Choroid plexus epithelial cell (primary cell): ENCODE results near the gene VGF.
"Not testable (repeated sequence)": the region's sequence is repeated elsewhere in the genome, so short reads cannot be mapped to it uniquely, and the experiment has no call there.

Experiments
- DNase-seq: peaks from one replicate; pipeline ENCODE4 v3.0.0-alpha.2; 2010; ENCODE audit warnings: low read depth
- H3K4me3 ChIP-seq: 2 replicates; pipeline ENCODE4 v1.5.1; 2011; ENCODE audit warnings: low read depth, mild to moderate bottlenecking, control low read depth, low read length, moderate library complexity
- TF ChIP-seq, protein P1 (sequence below): conservative IDR thresholded peaks from 2 replicates; pipeline ENCODE4 v1.5.1; 2011; ENCODE audit warnings: low read depth, mild to moderate bottlenecking, control low read depth, inconsistent platforms, low read length, moderate library complexity

The VGF gene

DNA sequence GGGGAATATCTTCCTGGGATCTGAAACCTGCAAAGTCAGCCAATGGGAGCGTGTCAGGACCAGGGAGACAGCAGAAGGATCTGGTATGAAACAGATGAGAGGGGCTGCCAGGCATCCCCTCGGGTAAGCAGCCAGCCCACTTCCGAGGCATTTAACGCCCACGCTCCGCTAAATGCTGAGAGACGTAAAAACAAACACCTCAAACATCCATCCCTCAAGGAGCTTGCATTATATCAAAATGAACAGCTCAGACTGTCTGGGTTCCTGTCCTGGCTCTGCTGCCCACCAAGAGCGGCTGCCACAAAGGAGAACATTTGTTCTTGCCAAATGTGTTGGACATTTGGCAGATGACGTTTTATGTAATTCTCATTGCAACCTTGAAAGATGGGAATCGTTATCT is 45.5 kb downstream of the VGF start:
- DNase-seq, result no peak
- H3K4me3 ChIP-seq, result no peak overlapping the region
- TF ChIP-seq, protein P1, sequence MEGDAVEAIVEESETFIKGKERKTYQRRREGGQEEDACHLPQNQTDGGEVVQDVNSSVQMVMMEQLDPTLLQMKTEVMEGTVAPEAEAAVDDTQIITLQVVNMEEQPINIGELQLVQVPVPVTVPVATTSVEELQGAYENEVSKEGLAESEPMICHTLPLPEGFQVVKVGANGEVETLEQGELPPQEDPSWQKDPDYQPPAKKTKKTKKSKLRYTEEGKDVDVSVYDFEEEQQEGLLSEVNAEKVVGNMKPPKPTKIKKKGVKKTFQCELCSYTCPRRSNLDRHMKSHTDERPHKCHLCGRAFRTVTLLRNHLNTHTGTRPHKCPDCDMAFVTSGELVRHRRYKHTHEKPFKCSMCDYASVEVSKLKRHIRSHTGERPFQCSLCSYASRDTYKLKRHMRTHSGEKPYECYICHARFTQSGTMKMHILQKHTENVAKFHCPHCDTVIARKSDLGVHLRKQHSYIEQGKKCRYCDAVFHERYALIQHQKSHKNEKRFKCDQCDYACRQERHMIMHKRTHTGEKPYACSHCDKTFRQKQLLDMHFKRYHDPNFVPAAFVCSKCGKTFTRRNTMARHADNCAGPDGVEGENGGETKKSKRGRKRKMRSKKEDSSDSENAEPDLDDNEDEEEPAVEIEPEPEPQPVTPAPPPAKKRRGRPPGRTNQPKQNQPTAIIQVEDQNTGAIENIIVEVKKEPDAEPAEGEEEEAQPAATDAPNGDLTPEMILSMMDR, result no peak

DNA sequence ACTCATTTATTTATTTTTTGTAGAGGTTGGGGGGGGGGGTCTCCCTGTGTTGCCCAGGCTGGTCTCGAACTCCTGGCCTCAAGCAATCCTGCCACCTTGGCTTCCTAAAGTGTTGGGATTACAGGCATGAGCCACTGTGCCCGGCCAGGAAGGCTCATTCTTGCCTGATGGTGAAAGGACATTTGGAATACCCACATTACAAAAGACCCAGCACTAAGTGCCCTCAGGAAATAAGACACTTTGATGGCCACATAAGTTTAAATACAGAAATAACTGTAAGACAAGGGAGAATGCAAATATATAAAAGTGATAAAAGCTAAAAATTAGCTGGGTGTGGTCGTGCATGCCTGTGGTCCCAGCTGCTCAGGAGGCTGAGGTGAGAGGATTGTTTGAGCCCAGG is 46.5 kb downstream of the VGF start:
- no peak for DNase-seq
- TF ChIP-seq, protein P1, result no peak
- H3K4me3 ChIP-seq, result no peak overlapping the region

DNA sequence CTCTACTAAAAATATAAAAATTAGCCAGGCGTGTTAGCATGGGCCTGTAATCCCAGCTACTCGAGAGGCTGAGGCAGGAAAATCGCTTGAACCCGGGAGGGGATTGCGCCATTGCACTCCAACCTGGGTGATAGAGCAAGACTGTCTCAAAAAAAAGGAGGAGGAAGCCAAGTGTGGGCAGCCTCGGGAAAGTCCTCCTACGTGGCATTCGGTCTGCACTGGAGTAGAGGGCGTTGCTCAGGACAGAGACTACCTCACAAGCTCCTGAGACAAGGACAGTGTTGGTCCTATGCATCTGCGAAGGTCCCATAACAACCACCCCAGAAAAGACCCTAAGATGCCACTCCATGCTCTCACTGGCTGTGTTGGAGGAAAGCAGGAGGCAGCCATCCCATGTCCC is 48.5 kb downstream of the VGF start:
- TF ChIP-seq, protein P1, result no peak
- H3K4me3 ChIP-seq, result no peak overlapping the region
- DNase-seq, result no peak

DNA sequence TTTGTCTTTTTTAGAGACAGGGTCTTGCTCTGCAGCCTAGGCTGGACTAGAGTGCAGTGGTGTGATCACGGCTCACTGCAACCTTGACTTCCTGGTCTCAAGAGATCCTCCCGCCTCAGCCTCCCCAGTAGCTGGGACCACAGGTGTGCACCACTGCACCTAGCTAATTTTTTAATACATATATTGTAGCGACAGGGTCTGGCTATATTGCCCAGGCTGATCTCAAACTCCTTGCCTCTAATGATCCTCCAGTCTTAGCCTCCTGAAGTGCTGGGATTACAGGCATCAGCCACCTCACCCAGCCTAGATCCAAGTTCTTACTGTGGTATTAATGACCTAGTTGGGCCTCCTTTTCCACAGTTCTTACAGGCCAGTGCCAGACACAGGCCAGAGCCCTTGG is 50.2 kb downstream of the VGF start:
- DNase-seq, result no peak
- no peak overlapping the region for H3K4me3 ChIP-seq
- TF ChIP-seq, protein P1, result no peak

DNA sequence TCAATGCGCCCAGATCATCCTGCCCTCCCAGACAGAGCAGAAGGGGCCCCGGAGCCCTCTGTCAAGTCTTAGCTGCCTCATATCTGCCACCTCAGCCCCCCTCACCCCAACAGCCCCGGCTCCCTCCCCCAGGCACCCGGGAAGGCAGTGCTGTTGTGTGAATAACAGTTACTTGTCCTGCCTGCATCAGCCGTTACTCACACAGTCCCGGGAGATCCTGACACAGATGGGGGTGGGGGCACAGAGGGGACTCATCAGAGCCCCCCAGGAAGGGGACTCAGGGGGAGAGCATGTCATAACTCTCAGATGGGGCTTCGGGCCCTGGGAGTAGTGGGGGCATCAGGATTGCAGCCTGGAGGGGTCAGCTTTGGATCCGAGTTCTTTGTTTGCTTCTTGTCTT is 50.9 kb downstream of the VGF start:
- TF ChIP-seq, protein P1, result no peak
- no peak for DNase-seq

DNA sequence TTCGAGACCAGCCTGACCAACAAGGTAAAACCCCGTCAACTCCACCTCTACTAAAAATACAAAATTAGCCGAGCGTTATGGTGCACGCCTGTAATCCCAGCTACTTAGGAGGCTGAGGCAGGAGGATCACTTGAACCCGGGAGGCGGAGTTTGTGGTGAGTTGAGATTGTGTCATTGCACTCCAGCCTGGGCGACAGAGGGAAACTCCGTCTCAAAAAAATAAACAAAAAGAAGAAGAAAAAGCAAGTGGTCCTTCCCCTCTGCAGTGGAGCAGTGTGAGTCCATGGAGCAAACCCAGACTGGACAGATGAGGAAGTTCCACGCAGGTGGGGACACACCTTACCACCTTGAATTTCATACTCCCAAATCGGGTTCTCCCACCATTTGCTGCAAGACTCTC is 51.5 kb downstream of the VGF start:
- no peak for DNase-seq
- TF ChIP-seq, protein P1, result no peak
- H3K4me3 ChIP-seq, result no peak overlapping the region

More for the DNA sequence above, 50.9 kb downstream of the VGF start:
- no peak overlapping the region for H3K4me3 ChIP-seq

DNA sequence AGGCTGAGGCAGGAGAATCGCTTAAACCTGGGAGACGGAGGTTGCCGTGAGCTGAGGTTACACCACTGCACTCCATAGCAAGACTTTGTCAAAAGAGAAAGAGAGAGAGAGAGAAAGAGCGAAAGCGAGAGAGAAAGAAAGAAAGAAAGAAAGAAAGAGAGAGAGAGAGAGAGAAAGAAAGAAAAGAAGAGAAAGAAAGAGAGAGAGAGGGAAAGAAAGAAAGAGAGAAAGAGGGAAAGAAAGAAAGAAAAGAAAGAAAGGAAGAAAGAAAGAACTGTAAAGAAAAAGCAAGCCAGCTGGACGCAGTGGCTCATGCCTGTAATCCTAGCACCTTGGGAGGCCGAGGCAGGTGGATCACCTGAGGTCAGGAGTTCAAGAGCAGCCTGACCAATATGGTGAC is 52.2 kb downstream of the VGF start:
- not testable (repeated sequence) for DNase-seq, H3K4me3 ChIP-seq
